Gastroesophageal sphincter (tissue), 4 donors: ENCODE measurements around the gene SLC2A13. TPM values are rescaled to one million over a fixed set of nuclear protein-coding genes. Genes with fewer than 3 reads are reported as not detected.
"Not testable (repeated sequence)": the region's sequence is repeated elsewhere in the genome, so short reads cannot be mapped to it uniquely, and the experiment has no call there.

Experiments used
- ATAC-seq: fragments of 150-250 bp; one replicate; pipeline ENCODE4 v1.9.1; 2016; ENCODE audit warnings: mild to moderate bottlenecking, moderate library complexity
- H3K27ac ChIP-seq, 4 donors: fragments of 200-600 bp; sonication (generic) in 3 of 4; 1 replicate in 3 of 4; 2 replicates in 1 of 4; pipeline ENCODE4 v1.5.1; 2016 to 2019
- H3K27me3 ChIP-seq: fragments of 200-600 bp; sonication (generic); one replicate; pipeline ENCODE4 v1.5.1; 2019
- H3K36me3 ChIP-seq, 2 donors: fragments of 200-600 bp; sonication (generic); one replicate each; pipeline ENCODE4 v1.5.1; 2019; ENCODE audit warnings: control low read depth in 1 of 2
- H3K4me1 ChIP-seq, 3 donors: fragments of 200-600 bp; sonication (generic); 1 replicate in 2 of 3; 2 replicates in 1 of 3; pipeline ENCODE4 v1.5.1; 2016 to 2019; ENCODE audit warnings: control low read depth in 2 of 3
- H3K4me3 ChIP-seq, 2 donors: fragments of 200-600 bp; sonication (generic); one replicate each; pipeline ENCODE4 v1.5.1; 2019; ENCODE audit warnings: mild to moderate bottlenecking in 1 of 2, moderate library complexity in 1 of 2
- H3K9me3 ChIP-seq, 3 donors: fragments of 200-600 bp; sonication (generic); one replicate each; pipeline ENCODE4 v1.5.1; 2017 to 2019; ENCODE audit warnings: control low read depth in 2 of 3
- CTCF ChIP-seq, 4 experiments: fragments of 200-600 bp in 2 of 4; fragments of 450-650 bp in 2 of 4; sonication (generic) in 1 of 4; IDR thresholded peaks; one replicate each; pipeline ENCODE4 v1.5.1; 2017 to 2019; ENCODE audit warnings: antibody characterized with exemption in 4 of 4, mild to moderate bottlenecking in 2 of 4, moderate library complexity in 2 of 4
- EP300 ChIP-seq: sonication (generic); formaldehyde crosslinking; IDR thresholded peaks from one replicate; pipeline ENCODE4 v1.6.1; 2017; ENCODE audit warnings: antibody characterized with exemption, mild to moderate bottlenecking
- POLR2A ChIP-seq, 2 donors: fragments of 450-650 bp; IDR thresholded peaks; one replicate each; pipeline ENCODE4 v1.6.1; 2017; ENCODE audit warnings: antibody characterized with exemption in 2 of 2, mild to moderate bottlenecking in 2 of 2, moderate library complexity in 1 of 2
- POLR2AphosphoS5 ChIP-seq: sonication (generic); formaldehyde crosslinking; IDR thresholded peaks from one replicate; pipeline ENCODE4 v1.6.1; 2017; ENCODE audit warnings: antibody characterized with exemption
- WGBS, 2 donors: methylation state at CpG; one replicate each; pipeline ENCODE4 v1.1.5; 2018; ENCODE audit warnings: low coverage in 1 of 2; 5-methylcytosine and 5-hydroxymethylcytosine counted together
- total RNA-seq, 4 donors: library from RNA; depleted of rRNA; stranded (reverse); fragments of >200 nt; gene quantifications; one replicate each; pipeline ENCODE4 v1.1.0, GENCODE V29; 2016

Gene SLC2A13
- total RNA-seq, 4 donors from 2014 or later: 20.4 to 38.3 (median 22.3) TPM

- no peak overlapping the region for H3K27ac ChIP-seq
- H3K27me3 ChIP-seq: no peaks in the 10 kb centered on the region
- TF ChIP-seq POLR2A (IDR thresholded peaks at IDR 0.05): no peak
- no peak for TF ChIP-seq CTCF (IDR thresholded peaks at IDR 0.05)
- no peak for TF ChIP-seq EP300
- no peak for TF ChIP-seq POLR2AphosphoS5
- H3K4me3 ChIP-seq: no peak overlapping the region
- H3K4me1 ChIP-seq: no peaks in the 10 kb centered on the region
- no peaks in the 10 kb centered on the region for H3K9me3 ChIP-seq
- WGBS, 2 donors: 96% methylated on average over 3 of the region's 4 CpGs; no CpG with 5 or more reads in 1 of the 2 donors
- no peak for ATAC-seq
- H3K36me3 ChIP-seq: no peaks in the 10 kb centered on the region
These were observed 306.9 kb downstream of the SLC2A13 start for GRCh38 chr12:39798977-39799376.

- TF ChIP-seq CTCF (IDR thresholded peaks at IDR 0.05): no peak
- no peak for TF ChIP-seq POLR2AphosphoS5
- no peak for TF ChIP-seq EP300
- no peak for TF ChIP-seq POLR2A (IDR thresholded peaks at IDR 0.05)
- no peak for ATAC-seq
- 76 to 93% methylated on average over 5 of the region's 5 CpGs for WGBS, 2 donors
These were observed 307.5 kb downstream of the SLC2A13 start for GRCh38 chr12:39798429-39798828.

GRCh38 chr12:39795481-39795880 lies 310.4 kb downstream of the SLC2A13 start:
- no peaks in the 10 kb centered on the region for H3K27me3 ChIP-seq
- no peak overlapping the region for H3K4me3 ChIP-seq
- no peak for ATAC-seq
- TF ChIP-seq CTCF (IDR thresholded peaks at IDR 0.05) (no peak), POLR2AphosphoS5 (no peak), POLR2A (IDR thresholded peaks at IDR 0.05) (no peak), EP300 (no peak)
- H3K9me3 ChIP-seq: peaks cover 0 to 4% (median 0%) of the 10 kb centered on the region in 3 donors
- H3K4me1 ChIP-seq: no peaks in the 10 kb centered on the region
- H3K36me3 ChIP-seq: no peaks in the 10 kb centered on the region
- WGBS, 2 donors: 92 to 100% methylated on average over 2 of the region's 2 CpGs
- H3K27ac ChIP-seq: no peak overlapping the region

More at GRCh38 chr12:39798429-39798828, 307.5 kb downstream of the SLC2A13 start:
- Histone ChIP-seq H3K9me3 (no peaks in the 10 kb centered on the region), H3K4me3 (no peak overlapping the region), H3K36me3 (no peaks in the 10 kb centered on the region), H3K27me3 (no peaks in the 10 kb centered on the region), H3K4me1 (no peaks in the 10 kb centered on the region), H3K27ac (no peak overlapping the region)

- no peaks in the 10 kb centered on the region for H3K36me3 ChIP-seq
- H3K27me3 ChIP-seq: no peaks in the 10 kb centered on the region
- no peak overlapping the region for H3K4me3 ChIP-seq
- TF ChIP-seq POLR2A (IDR thresholded peaks at IDR 0.05) (no peak), POLR2AphosphoS5 (no peak), EP300 (no peak), CTCF (IDR thresholded peaks at IDR 0.05) (no peak)
- H3K27ac ChIP-seq: no peak overlapping the region
- WGBS, 2 donors: 80 to 100% methylated on average over 1 of the region's 1 CpG
- ATAC-seq: no peak
- H3K9me3 ChIP-seq: peaks cover 0 to 4% (median 0%) of the 10 kb centered on the region in 3 donors
- H3K4me1 ChIP-seq: no peaks in the 10 kb centered on the region
These were observed 312.9 kb downstream of the SLC2A13 start for GRCh38 chr12:39792938-39793337.

- 79 to 85% methylated on average over 2 of the region's 2 CpGs for WGBS, 2 donors
- no peak for TF ChIP-seq POLR2AphosphoS5
- TF ChIP-seq EP300: no peak
- no peak for TF ChIP-seq CTCF (IDR thresholded peaks at IDR 0.05)
- no peak for TF ChIP-seq POLR2A (IDR thresholded peaks at IDR 0.05)
- ATAC-seq: no peak
- H3K36me3 ChIP-seq: no peaks in the 10 kb centered on the region
- H3K4me3 ChIP-seq: no peak overlapping the region
- no peaks in the 10 kb centered on the region for H3K4me1 ChIP-seq
- H3K27ac ChIP-seq: no peak overlapping the region
- peaks cover 0 to 4% (median 0%) of the 10 kb centered on the region in 3 donors for H3K9me3 ChIP-seq
- no peaks in the 10 kb centered on the region for H3K27me3 ChIP-seq
These were observed 317.6 kb downstream of the SLC2A13 start for GRCh38 chr12:39788239-39788638.

GRCh38 chr12:39785814-39786213 lies 320.1 kb downstream of the SLC2A13 start:
- H3K36me3 ChIP-seq, H3K9me3 ChIP-seq, H3K27me3 ChIP-seq, H3K4me1 ChIP-seq, H3K27ac ChIP-seq, H3K4me3 ChIP-seq, ATAC-seq: not testable (repeated sequence)
- WGBS, 2 donors: 96 to 100% methylated on average over 1 to 2 of the region's 2 CpGs
